Measurements from ENCODE around the gene FIGLA. TPM values are rescaled to one million over a fixed set of nuclear protein-coding genes. Genes with fewer than 3 reads are reported as not detected.

The FIGLA gene
- polyA plus RNA-seq, 1 of the 3 experiments (the other 2 are of a cell fraction): not detected

GRCh38 chr2:70777450-70777849, 13.0 kb downstream of the FIGLA start:
- Histone ChIP-seq H3K9me2 (no peaks in the 10 kb centered on the region), H4K20me1 (ENCODE audit: insufficient read depth) (no peaks in the 10 kb centered on the region), H3K9ac (no peak overlapping the region), H3K4me1 (ENCODE audit: control insufficient read depth in 1 of 2, insufficient read depth in 2 of 2, low read depth in 1 of 2, low read length in 1 of 2) (no peaks in the 10 kb centered on the region), H3K4me2 (no peak overlapping the region), H3K27ac (ENCODE audit: low read depth in 2 of 2, low read length in 1 of 2) (no peak overlapping the region), H3K36me3 (replicated peaks in 1 of 2; ENCODE audit: control insufficient read depth in 1 of 2, insufficient read depth in 2 of 2, low read length in 1 of 2) (no peaks in the 10 kb centered on the region), H3K4me3 (ENCODE audit: low read depth in 2 of 2, low read length in 1 of 2) (no peak overlapping the region), H3K9me3 (no peaks in the 10 kb centered on the region), H2AFZ (ENCODE audit: low read depth) (no peak overlapping the region), H3K79me2 (ENCODE audit: insufficient read depth) (no peaks in the 10 kb centered on the region), H3K27me3 (ENCODE audit: insufficient read depth) (peaks cover 4% of the 10 kb centered on the region), H3F3A (replicated peaks; ENCODE audit: insufficient read depth) (no peaks in the 10 kb centered on the region)
- DNase-seq: no peak
- no peak for TF ChIP-seq SIN3A (IDR thresholded peaks at IDR 0.05; ENCODE audit: borderline replicate concordance, low read depth, low read length)
- no peak for TF ChIP-seq CTCF (IDR thresholded peaks at IDR 0.05)
- ChIA-PET CTCF (interaction anchor here (3.0 to 4.0 kb wide), 2 partner anchors 8 to 9 kb away, joined by 13 to 21 read pairs; partner anchors contain the start of gene ADD2), POLR2A (no interaction called here)
- WGBS (ENCODE audit: low lambda C conversion rate): 43% methylated on average over 2 of the region's 2 CpGs

DNA sequence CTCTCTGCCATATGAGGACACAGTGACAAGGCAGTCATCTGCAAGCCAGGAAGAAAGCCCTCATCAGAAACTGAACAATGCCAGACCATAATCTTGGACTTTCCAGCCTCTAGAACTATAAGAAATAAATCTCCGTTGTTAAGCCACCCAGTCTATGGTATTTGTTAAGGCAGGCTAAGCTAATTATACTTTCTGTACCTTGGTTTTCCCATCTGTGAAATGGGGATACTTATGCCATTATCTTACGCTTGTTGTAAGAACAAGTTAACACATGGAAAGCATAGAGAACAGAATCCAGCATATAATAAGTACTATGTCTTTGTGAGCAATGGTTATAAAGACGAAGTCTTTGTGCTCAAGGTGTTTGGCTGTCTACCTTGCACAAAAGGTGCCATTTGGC, 14.2 kb downstream of the FIGLA start:
- DNase-seq: no peak
- Histone ChIP-seq H3F3A (replicated peaks; ENCODE audit: insufficient read depth) (no peaks in the 10 kb centered on the region), H3K9ac (no peak overlapping the region), H3K36me3 (replicated peaks in 1 of 2; ENCODE audit: control insufficient read depth in 1 of 2, insufficient read depth in 2 of 2, low read length in 1 of 2) (no peaks in the 10 kb centered on the region), H3K79me2 (ENCODE audit: insufficient read depth) (no peaks in the 10 kb centered on the region), H3K4me1 (ENCODE audit: control insufficient read depth in 1 of 2, insufficient read depth in 2 of 2, low read depth in 1 of 2, low read length in 1 of 2) (no peaks in the 10 kb centered on the region), H3K9me3 (no peaks in the 10 kb centered on the region), H3K9me2 (no peaks in the 10 kb centered on the region), H2AFZ (ENCODE audit: low read depth) (no peak overlapping the region), H3K4me3 (ENCODE audit: low read depth in 2 of 2, low read length in 1 of 2) (no peak overlapping the region), H3K27ac (ENCODE audit: low read depth in 2 of 2, low read length in 1 of 2) (no peak overlapping the region), H3K4me2 (no peak overlapping the region), H3K27me3 (ENCODE audit: insufficient read depth) (peaks cover 4% of the 10 kb centered on the region), H4K20me1 (ENCODE audit: insufficient read depth) (no peaks in the 10 kb centered on the region)
- CTCF ChIA-PET: interaction anchor here (1.1 to 4.0 kb wide), 5 partner anchors 8 to 474 kb away, joined by 3 to 21 read pairs (median 8); partner anchors contain the start of genes ADD2, FAM136A and FIGLA
- 60% methylated on average over 3 of the region's 3 CpGs for WGBS (ENCODE audit: low lambda C conversion rate)
- POLR2A ChIA-PET: no interaction called here
- TF ChIP-seq NFIC (IDR thresholded peaks at IDR 0.05; ENCODE audit: borderline replicate concordance) (no peak), TAF1 (IDR thresholded peaks at IDR 0.05; ENCODE audit: borderline replicate concordance, low read depth, low read length) (no peak), FOSL2 (IDR thresholded peaks at IDR 0.05; ENCODE audit: borderline replicate concordance, low read depth) (no peak), POLR2AphosphoS5 (IDR thresholded peaks at IDR 0.05; ENCODE audit: low read depth, low read length) (no peak), ZBTB33 (IDR thresholded peaks at IDR 0.05; ENCODE audit: borderline replicate concordance, low read depth) (no peak), YY1 (IDR thresholded peaks at IDR 0.05; ENCODE audit: low read depth) (no peak), FOXJ3 (CRISPR knock-in tag; IDR thresholded peaks at IDR 0.05) (no peak), ELF1 (IDR thresholded peaks at IDR 0.05) (no peak), TCF12 (IDR thresholded peaks at IDR 0.05) (no peak), USF1 (IDR thresholded peaks at IDR 0.05; ENCODE audit: borderline replicate concordance, low read depth) (no peak), RAD21 (IDR thresholded peaks at IDR 0.05; ENCODE audit: low read length) (no peak), TEAD4 (IDR thresholded peaks at IDR 0.05; ENCODE audit: borderline replicate concordance, insufficient read depth) (no peak), JUND (IDR thresholded peaks at IDR 0.05) (no peak), EP300 (IDR thresholded peaks at IDR 0.05; ENCODE audit: borderline replicate concordance in 1 of 2, low read depth in 1 of 2, low read length in 1 of 2) (no peak), RCOR1 (IDR thresholded peaks at IDR 0.05; ENCODE audit: low read length) (no peak), RXRA (IDR thresholded peaks at IDR 0.05; ENCODE audit: borderline replicate concordance, low read depth) (no peak), NRF1 (IDR thresholded peaks at IDR 0.05; ENCODE audit: low read depth, low read length) (no peak), SMC3 (IDR thresholded peaks at IDR 0.05; ENCODE audit: low read depth, low read length) (no peak)
- TF ChIP-seq, protein P1, sequence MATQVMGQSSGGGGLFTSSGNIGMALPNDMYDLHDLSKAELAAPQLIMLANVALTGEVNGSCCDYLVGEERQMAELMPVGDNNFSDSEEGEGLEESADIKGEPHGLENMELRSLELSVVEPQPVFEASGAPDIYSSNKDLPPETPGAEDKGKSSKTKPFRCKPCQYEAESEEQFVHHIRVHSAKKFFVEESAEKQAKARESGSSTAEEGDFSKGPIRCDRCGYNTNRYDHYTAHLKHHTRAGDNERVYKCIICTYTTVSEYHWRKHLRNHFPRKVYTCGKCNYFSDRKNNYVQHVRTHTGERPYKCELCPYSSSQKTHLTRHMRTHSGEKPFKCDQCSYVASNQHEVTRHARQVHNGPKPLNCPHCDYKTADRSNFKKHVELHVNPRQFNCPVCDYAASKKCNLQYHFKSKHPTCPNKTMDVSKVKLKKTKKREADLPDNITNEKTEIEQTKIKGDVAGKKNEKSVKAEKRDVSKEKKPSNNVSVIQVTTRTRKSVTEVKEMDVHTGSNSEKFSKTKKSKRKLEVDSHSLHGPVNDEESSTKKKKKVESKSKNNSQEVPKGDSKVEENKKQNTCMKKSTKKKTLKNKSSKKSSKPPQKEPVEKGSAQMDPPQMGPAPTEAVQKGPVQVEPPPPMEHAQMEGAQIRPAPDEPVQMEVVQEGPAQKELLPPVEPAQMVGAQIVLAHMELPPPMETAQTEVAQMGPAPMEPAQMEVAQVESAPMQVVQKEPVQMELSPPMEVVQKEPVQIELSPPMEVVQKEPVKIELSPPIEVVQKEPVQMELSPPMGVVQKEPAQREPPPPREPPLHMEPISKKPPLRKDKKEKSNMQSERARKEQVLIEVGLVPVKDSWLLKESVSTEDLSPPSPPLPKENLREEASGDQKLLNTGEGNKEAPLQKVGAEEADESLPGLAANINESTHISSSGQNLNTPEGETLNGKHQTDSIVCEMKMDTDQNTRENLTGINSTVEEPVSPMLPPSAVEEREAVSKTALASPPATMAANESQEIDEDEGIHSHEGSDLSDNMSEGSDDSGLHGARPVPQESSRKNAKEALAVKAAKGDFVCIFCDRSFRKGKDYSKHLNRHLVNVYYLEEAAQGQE (IDR thresholded peaks at IDR 0.05; ENCODE audit: low read depth, low read length): no peak

Measured in SK-N-SH (cell line).